ENCODE data around the gene PLCB2. TPM values are rescaled to one million over a fixed set of nuclear protein-coding genes. Genes with fewer than 3 reads are reported as not detected.

Gene PLCB2
- total and polyA plus RNA-seq, 9 of the 15 experiments (the other 6 are each of a cell fraction or from before 2014, with no cell fraction given), result 0.37 to 12.3 (median 8.0) TPM

GRCh38 chr15:40338041-40338657 lies 30.4 kb upstream of the PLCB2 start (continued):
- TF ChIP-seq EP300 (IDR thresholded peaks at IDR 0.05; ENCODE audit: low read length) (no peak), PTTG1 (tag; IDR thresholded peaks at IDR 0.05; ENCODE audit: low read depth) (no peak), GMEB1 (CRISPR knock-in tag; IDR thresholded peaks at IDR 0.05) (no peak), WHSC1 (IDR thresholded peaks at IDR 0.05; ENCODE audit: low read length) (no peak), NUFIP1 (IDR thresholded peaks at IDR 0.05; ENCODE audit: partially characterized antibody) (no peak), MYBL2 (IDR thresholded peaks at IDR 0.05; ENCODE audit: low read depth) (no peak), MYBL2 (CRISPR knock-in tag; IDR thresholded peaks at IDR 0.05; ENCODE audit: borderline replicate concordance) (no peak), EWSR1 (IDR thresholded peaks at IDR 0.05; ENCODE audit: borderline replicate concordance, low read depth, partially characterized antibody) (no peak), ZNF57 (CRISPR knock-in tag; IDR thresholded peaks at IDR 0.05) (no peak), RB1 (IDR thresholded peaks at IDR 0.05; ENCODE audit: low read depth) (peak; percentile 79), KLF1 (tag; IDR thresholded peaks at IDR 0.05) (no peak), KDM4B (IDR thresholded peaks at IDR 0.05; ENCODE audit: borderline replicate concordance in 2 of 2, low read depth in 1 of 2) (no peak), NR4A1 (CRISPR knock-in tag; IDR thresholded peaks at IDR 0.05) (no peak), NR4A1 (tag; IDR thresholded peaks at IDR 0.05) (no peak), ERF (CRISPR knock-in tag; IDR thresholded peaks at IDR 0.05) (no peak), ADNP (tag; IDR thresholded peaks at IDR 0.05) (no peak), ZBTB9 (CRISPR knock-in tag; IDR thresholded peaks at IDR 0.05) (no peak), HDAC1 (IDR thresholded peaks at IDR 0.05) (no peak), ZNF277 (CRISPR knock-in tag; IDR thresholded peaks at IDR 0.05; ENCODE audit: borderline replicate concordance) (no peak), BRF1 (IDR thresholded peaks at IDR 0.05; ENCODE audit: borderline replicate concordance, extremely low read depth, insufficient read length) (no peak), FOXO4 (CRISPR knock-in tag; IDR thresholded peaks at IDR 0.05) (no peak), ZNF316 (IDR thresholded peaks at IDR 0.05) (peak; percentile 40), POLR3G (IDR thresholded peaks at IDR 0.05; ENCODE audit: extremely low read depth, insufficient read length, insufficient replicate concordance) (no peak), CCAR2 (IDR thresholded peaks at IDR 0.05; ENCODE audit: low read depth, low read length) (no peak), CBFA2T3 (IDR thresholded peaks at IDR 0.05) (no peak)
